ENCODE results near the gene SPESP1. TPM values are rescaled to one million over a fixed set of nuclear protein-coding genes. Genes with fewer than 3 reads are reported as not detected.

SPESP1 gene
- polyA plus RNA-seq, 1 donor from 2014 or later = not detected

DNA sequence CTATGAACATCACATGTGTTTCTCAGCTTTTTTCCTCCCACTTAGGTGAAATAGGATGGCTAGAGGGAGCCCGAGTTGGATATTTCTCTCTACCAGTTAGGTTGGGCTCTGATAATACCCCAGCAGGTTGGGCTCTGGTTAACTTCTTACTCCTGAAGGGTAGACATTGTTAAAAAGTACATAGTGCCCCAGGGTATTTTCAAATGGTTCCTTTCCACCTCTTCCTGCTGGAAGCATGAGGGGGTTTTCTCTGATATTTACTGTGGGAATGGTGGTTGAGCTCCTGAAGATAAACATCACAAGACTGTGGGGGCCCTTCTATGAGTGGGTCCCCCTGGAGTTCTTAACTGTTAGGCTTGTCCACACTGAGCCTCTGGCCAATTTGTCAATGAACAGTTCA lies 36.1 kb upstream of the SPESP1 start:
- TF ChIP-seq MXI1 (conservative IDR thresholded peaks at IDR 0.05; ENCODE audit: poor library complexity, severe bottlenecking) (no peak), EZH2 (IDR thresholded peaks at IDR 0.05; ENCODE audit: borderline replicate concordance, insufficient read depth, low read length, poor library complexity, severe bottlenecking) (no peak), EP300 (conservative IDR thresholded peaks at IDR 0.05; ENCODE audit: poor library complexity, severe bottlenecking) (no peak), TAF1 (IDR thresholded peaks at IDR 0.05; ENCODE audit: low read depth) (no peak), RAD21 (conservative IDR thresholded peaks at IDR 0.05) (no peak), POLR2AphosphoS5 (IDR thresholded peaks at IDR 0.05) (no peak), CTCF (IDR thresholded peaks at IDR 0.05; ENCODE audit: poor library complexity, severe bottlenecking) (no peak), SMC3 (conservative IDR thresholded peaks at IDR 0.05; ENCODE audit: poor library complexity) (no peak)
- TF ChIP-seq, protein P1, sequence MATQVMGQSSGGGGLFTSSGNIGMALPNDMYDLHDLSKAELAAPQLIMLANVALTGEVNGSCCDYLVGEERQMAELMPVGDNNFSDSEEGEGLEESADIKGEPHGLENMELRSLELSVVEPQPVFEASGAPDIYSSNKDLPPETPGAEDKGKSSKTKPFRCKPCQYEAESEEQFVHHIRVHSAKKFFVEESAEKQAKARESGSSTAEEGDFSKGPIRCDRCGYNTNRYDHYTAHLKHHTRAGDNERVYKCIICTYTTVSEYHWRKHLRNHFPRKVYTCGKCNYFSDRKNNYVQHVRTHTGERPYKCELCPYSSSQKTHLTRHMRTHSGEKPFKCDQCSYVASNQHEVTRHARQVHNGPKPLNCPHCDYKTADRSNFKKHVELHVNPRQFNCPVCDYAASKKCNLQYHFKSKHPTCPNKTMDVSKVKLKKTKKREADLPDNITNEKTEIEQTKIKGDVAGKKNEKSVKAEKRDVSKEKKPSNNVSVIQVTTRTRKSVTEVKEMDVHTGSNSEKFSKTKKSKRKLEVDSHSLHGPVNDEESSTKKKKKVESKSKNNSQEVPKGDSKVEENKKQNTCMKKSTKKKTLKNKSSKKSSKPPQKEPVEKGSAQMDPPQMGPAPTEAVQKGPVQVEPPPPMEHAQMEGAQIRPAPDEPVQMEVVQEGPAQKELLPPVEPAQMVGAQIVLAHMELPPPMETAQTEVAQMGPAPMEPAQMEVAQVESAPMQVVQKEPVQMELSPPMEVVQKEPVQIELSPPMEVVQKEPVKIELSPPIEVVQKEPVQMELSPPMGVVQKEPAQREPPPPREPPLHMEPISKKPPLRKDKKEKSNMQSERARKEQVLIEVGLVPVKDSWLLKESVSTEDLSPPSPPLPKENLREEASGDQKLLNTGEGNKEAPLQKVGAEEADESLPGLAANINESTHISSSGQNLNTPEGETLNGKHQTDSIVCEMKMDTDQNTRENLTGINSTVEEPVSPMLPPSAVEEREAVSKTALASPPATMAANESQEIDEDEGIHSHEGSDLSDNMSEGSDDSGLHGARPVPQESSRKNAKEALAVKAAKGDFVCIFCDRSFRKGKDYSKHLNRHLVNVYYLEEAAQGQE (IDR thresholded peaks at IDR 0.05; ENCODE audit: borderline replicate concordance) = no peak
- Histone ChIP-seq H3K9ac (ENCODE audit: low read length) (no peak overlapping the region), H3K9me2 (ENCODE audit: insufficient read depth, low read length) (no peaks in the 10 kb centered on the region), H3K9me3 (ENCODE audit: low read length) (no peaks in the 10 kb centered on the region), H3K27ac (ENCODE audit: low read length) (no peak overlapping the region), H3K36me3 (ENCODE audit: insufficient read depth, low read length) (no peaks in the 10 kb centered on the region), H3K4me3 (ENCODE audit: low read length) (no peak overlapping the region), H3K4me2 (ENCODE audit: low read length) (no peak overlapping the region), H3K27me3 (ENCODE audit: insufficient read depth, low read depth, low read length) (no peaks in the 10 kb centered on the region), H3K79me2 (replicated peaks; ENCODE audit: insufficient read depth, low read length) (no peaks in the 10 kb centered on the region), H3F3A (ENCODE audit: insufficient read depth, low read length, poor library complexity, severe bottlenecking) (no peaks in the 10 kb centered on the region), H2AFZ (ENCODE audit: low read depth, low read length) (no peak overlapping the region), H4K20me1 (ENCODE audit: insufficient read depth) (no peaks in the 10 kb centered on the region)

DNA sequence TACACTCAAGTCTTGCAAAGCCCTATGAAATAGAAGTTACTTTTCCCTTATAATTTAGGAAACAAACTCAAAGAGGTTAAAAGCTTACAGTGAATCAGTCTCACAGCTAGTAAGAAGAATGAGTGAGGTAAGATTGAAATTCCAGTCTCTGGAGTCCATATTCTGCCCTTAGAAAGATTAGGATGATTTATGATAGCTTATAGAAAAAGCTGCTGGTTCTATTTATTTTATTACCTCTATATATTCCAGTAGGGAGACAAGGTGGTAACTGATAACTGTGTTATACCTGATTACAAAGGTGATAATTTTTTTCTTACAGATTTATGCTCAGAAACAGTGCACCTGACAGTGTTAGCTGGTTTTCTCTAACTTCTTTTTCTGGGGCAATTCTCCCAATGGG lies 34.1 kb upstream of the SPESP1 start:
- Histone ChIP-seq H3K27me3 (ENCODE audit: insufficient read depth, low read depth, low read length) (no peaks in the 10 kb centered on the region), H3F3A (ENCODE audit: insufficient read depth, low read length, poor library complexity, severe bottlenecking) (no peaks in the 10 kb centered on the region), H2AFZ (ENCODE audit: low read depth, low read length) (no peak overlapping the region), H3K79me2 (replicated peaks; ENCODE audit: insufficient read depth, low read length) (no peaks in the 10 kb centered on the region), H3K9me3 (ENCODE audit: low read length) (no peaks in the 10 kb centered on the region), H3K36me3 (ENCODE audit: insufficient read depth, low read length) (no peaks in the 10 kb centered on the region), H3K4me2 (ENCODE audit: low read length) (no peak overlapping the region), H3K9ac (ENCODE audit: low read length) (no peak overlapping the region), H3K4me3 (ENCODE audit: low read length) (no peak overlapping the region), H3K27ac (ENCODE audit: low read length) (no peak overlapping the region), H4K20me1 (ENCODE audit: insufficient read depth) (no peaks in the 10 kb centered on the region), H3K9me2 (ENCODE audit: insufficient read depth, low read length) (no peaks in the 10 kb centered on the region)
- TF ChIP-seq SMC3 (conservative IDR thresholded peaks at IDR 0.05; ENCODE audit: poor library complexity) (no peak), TAF1 (IDR thresholded peaks at IDR 0.05; ENCODE audit: low read depth) (no peak), EZH2 (IDR thresholded peaks at IDR 0.05; ENCODE audit: borderline replicate concordance, insufficient read depth, low read length, poor library complexity, severe bottlenecking) (no peak), CTCF (IDR thresholded peaks at IDR 0.05; ENCODE audit: poor library complexity, severe bottlenecking) (no peak), POLR2AphosphoS5 (IDR thresholded peaks at IDR 0.05) (no peak), RAD21 (conservative IDR thresholded peaks at IDR 0.05) (no peak), EP300 (conservative IDR thresholded peaks at IDR 0.05; ENCODE audit: poor library complexity, severe bottlenecking) (no peak), MXI1 (conservative IDR thresholded peaks at IDR 0.05; ENCODE audit: poor library complexity, severe bottlenecking) (no peak)
- TF ChIP-seq, protein P1 (IDR thresholded peaks at IDR 0.05; ENCODE audit: borderline replicate concordance) = no peak

All from neural cell (in vitro differentiated cells).